Activated T-cell treated with anti-CD3 and anti-CD28 coated beads for 4 hours (primary cell): ENCODE results near the gene PTER.

Experiments used
- DNase-seq: peaks from one replicate; pipeline ENCODE4 v3.0.0-alpha.2; 2020

Gene PTER

GRCh38 chr10:16545116-16545736 is 108.4 kb downstream of the PTER start:
- no peak for DNase-seq

- no peak for DNase-seq
These were observed 111.2 kb downstream of the PTER start for GRCh38 chr10:16547973-16548372.

GRCh38 chr10:16559236-16559773 is 122.5 kb downstream of the PTER start:
- no peak for DNase-seq

- DNase-seq, result no peak
These were observed 126.1 kb downstream of the PTER start for GRCh38 chr10:16562891-16563290.
